HuH-7 (cell line): ENCODE results near the gene VN1R4.
"Not testable (repeated sequence)": the region's sequence is repeated elsewhere in the genome, so short reads cannot be mapped to it uniquely, and the experiment has no call there.

ENCODE experiments used
- DNase-seq: peaks from one replicate; pipeline ENCODE4 v3.0.0; 2011; ENCODE audit warnings: low spot score

Gene VN1R4, protein sequence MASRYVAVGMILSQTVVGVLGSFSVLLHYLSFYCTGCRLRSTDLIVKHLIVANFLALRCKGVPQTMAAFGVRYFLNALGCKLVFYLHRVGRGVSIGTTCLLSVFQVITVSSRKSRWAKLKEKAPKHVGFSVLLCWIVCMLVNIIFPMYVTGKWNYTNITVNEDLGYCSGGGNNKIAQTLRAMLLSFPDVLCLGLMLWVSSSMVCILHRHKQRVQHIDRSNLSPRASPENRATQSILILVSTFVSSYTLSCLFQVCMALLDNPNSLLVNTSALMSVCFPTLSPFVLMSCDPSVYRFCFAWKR

GRCh38 chr19:53267623-53268022, at the start of gene VN1R4:
VN1R4 (minus strand) TSS chr19:53267723; CDS start chr19:53267665, 58 bp downstream.
- DNase-seq, result not testable (repeated sequence)

- no peak for DNase-seq
These were observed 44.4 kb upstream of the VN1R4 start for GRCh38 chr19:53311897-53312296.

DNA sequence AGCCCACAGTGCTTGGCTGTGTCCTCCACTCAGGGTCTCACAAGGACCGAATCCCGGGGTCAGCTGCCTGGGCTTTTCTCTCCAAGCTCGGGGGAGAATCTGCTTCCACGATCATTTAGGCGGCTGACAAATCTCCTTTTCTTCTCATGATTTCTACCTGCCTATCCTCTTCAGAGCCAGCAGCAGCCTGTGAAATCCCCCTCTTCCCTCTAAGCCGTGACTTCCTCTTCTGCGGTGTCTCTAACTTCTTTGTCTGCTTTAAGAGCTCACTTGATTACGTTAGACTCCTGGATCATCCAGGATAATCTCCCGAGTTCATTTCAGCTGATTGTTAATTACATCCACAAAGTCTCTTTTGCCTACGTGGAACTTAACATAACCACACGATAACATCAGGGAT, 43.5 kb upstream of the VN1R4 start:
- no peak for DNase-seq

- DNase-seq, result no peak
These were observed 40.9 kb upstream of the VN1R4 start for GRCh38 chr19:53308339-53308811.

- not testable (repeated sequence) for DNase-seq
These were observed 33.8 kb upstream of the VN1R4 start for GRCh38 chr19:53301341-53301740.

DNA sequence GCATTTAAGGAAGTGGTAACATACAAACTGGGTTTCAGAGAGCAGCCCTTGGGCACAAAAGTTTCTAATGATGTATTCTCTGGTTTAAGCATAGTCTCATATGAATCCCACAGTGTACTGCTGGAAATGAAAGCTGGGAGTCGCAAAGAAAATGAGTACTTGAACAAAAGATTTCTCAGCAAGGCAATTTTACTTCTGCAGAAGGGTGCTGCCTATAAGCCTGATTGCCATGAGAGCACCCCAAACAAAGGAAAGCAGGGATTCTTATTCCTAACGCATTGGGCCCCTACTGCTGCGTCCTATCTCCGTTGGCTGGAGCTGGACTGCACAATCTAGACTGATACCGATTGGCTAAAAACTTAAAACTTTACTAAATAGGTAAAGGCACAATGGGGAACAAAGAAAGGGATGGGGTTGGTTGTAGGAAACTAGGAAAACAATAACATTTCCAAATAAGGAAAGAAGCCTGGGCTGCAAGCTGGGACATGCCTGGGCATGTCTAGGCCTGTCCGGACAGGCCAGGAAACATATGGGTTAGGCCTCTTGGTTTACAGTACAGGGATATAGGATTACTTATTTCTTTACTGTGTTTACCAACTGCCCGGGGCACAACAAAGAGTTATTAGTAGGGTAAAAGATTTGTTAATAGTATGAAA, 27.4 kb upstream of the VN1R4 start:
- no peak for DNase-seq

DNA sequence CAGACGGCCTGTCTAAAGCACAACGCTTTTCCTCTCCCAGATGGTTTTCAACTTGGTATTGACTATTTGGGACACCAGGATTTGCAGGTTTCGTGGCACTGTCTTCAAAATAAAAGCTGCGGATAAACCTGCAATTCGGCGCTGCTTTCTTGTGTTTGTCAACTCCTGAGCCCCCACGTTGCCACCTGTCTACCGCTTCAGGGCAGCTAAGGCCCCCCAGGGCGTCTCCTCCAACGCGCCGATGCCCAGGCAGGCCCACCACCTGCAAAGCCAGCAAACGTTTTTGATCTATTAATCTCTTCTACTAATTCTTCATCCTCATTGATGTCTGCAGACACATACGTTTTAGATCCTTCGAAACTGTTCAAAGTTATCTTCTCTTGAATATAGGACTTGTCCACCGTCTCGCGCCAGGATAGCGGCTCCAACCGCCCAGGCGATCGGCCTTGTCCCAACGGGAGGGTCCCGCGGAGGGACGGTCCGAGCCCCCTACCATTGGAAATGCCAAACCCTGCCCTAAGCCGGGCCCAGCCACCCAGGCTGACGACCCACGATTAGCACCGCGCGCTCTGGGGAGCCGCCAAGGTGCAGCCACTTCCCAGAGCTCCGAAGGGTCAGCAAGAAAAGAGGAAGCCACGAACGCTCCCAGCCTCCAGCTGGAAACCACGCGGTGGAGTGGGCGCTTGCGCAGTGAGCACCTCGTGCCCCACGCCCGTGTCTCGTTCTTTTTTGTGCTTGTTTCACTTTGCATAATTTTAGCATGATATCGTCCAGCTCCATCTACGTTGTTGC, 23.4 kb upstream of the VN1R4 start:
- no peak for DNase-seq

GRCh38 chr19:53285087-53285486, 17.6 kb upstream of the VN1R4 start:
- no peak for DNase-seq

GRCh38 chr19:53281947-53282346, 14.4 kb upstream of the VN1R4 start:
- DNase-seq, result not testable (repeated sequence)

DNA sequence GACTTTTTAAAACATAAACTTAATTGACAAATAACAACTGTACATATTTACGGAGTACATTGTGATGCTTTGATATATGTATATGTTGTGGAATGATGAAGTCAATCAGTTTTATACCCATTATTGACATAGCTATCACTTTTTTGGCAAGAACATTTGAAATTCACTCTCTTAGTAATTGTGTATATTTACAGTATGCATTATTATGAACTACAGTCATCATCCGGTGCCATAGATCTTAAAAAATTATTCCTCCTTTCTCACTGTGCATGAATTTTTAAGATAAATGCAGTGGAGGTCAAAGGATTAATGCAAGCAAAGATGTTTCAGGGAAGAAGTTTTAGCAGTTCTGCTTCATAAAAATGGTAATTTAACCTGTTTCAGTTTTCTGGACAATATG, 8.0 kb upstream of the VN1R4 start:
- no peak for DNase-seq

- no peak for DNase-seq
These were observed 4.5 kb upstream of the VN1R4 start for GRCh38 chr19:53272044-53272443.

GRCh38 chr19:53269861-53270260, 2.3 kb upstream of the VN1R4 start:
- not testable (repeated sequence) for DNase-seq

DNA sequence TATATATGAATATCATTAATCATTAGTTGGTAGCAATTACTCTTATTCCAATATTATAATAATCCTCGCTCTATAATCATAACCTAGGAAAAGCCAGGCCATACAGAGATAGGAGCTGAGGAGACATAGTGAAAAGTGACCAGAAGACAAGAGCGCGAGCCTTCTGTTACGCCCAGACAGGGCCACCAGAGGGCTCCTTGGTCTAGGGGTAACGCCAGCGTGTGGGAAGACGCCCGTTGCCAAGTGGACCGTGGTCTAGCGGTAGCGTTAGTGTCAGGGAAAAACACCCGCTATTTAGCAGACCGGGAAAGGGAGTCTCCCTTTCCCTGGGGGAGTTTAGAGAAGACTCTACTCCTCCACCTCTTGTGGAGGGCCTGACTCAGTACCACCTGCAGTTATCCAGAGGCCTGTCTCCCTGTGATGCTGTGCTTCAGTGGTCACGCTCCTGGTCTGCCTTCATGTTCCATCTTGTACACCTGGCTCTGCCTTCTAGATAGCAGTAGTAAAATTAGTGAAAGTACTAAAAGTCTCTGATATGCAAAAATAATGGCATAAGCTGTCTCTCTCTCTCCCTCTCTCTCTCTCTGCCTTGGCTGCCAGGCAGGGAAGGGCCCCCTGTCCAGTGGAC, 9.7 kb downstream of the VN1R4 start, which contains the start of gene VN1R2:
Gene VN1R2 (plus strand): TSS at position 578 of the 628 bp plus-strand sequence. CDS start 84 bp downstream, outside the sequence.
- DNase-seq, result not testable (repeated sequence)

DNA sequence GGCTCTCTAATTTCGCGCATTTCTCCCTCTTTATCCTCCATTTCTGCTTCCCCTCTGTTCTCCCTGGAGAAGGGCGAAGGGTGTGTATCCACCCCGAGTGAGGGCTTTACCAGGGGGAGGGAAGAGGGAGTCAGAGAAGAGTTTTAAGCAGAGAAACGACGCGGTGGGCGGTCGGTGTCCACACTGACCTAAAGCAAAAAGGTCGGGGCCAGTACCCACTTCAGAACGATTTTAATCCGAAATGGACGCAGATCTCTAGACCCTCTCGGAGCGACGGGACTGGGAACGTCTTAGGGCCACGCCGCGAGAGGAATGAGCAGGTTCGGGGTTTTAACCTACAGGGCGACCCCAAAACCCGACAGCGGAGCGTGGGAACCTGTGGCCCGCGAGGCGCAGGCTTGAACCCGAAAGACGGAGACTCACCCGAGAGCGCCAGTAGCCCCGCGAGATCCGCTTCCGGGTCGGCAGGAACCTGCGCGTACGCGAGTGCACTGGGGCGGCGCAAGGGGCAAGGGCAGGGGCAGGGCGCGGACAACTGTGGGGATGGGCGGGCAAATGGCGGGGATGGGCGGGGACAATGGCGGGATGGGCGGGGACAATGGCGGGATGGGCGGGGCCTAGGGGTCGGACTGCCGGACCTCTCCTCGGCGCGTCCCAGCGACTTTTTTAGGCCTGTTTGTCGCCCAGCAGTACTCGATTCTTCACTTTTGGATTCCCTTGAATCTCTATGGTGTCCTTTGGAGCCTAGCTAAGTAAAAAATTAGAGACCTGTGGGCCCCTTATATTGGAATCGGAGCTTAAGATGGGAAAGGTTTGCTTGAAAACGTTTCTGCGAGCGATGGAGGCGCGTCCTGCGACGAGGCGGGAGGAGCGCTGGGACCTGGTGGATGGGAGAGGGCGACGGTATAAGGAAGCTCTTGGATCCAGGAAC, 12.8 kb downstream of the VN1R4 start, which contains the start of gene ZNF677:
Gene ZNF677 (minus strand): TSS at position 463 of the 931 bp plus-strand sequence. CDS start 3,323 bp downstream, outside the sequence.
- DNase-seq, result no peak

GRCh38 chr19:53246498-53246897, 21.0 kb downstream of the VN1R4 start:
- no peak for DNase-seq

DNA sequence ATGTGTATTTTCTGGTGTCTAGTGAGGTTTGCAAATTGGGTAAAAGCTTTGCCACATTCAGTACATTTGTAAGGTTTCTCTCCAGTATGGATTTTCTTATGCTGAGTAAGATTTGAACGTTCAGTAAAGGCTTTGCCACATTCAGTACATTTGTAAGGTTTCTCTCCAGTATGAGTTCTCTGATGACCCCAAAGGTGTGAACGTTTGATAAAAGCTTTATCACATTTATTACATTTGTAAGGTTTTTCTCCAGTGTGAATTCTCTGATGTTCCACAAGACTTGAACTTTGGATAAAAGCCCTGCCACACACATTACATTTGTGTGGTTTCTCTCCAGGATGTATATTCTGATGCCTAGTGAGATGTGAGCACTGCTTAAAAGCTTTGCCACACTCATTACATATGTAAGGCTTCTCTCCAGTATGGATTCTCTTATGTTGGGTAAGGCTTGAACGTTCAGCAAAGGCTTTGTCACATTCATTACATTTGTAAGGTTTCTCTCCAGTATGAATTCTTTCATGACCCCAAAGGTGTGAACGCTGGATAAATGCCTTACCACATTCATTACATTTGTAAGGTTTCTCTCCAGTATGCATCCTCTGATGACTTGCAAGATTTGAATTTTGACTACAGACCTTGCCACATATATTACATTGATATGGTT, 30.3 kb downstream of the VN1R4 start:
- DNase-seq, result no peak

DNA sequence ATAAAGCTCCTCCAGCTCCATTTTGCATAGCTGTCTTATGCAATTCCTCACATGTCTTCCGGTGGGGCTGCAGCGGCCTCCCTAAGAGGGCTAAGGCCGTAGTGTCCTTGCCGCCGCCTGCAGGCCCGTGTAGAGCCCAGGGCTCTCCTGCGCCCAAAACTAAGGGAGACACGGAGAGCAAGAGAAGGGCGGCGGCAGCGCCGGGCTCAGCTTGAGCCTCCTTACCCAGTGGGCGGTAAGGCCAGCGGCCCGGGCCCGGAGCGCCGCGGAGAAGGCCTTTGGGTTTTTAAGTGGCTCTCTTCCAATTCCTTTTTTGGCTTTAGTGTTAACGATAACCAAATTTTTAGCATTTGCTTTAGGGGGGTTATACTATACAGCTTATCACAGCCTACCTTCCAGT, 42.9 kb downstream of the VN1R4 start:
- DNase-seq, result no peak

DNA sequence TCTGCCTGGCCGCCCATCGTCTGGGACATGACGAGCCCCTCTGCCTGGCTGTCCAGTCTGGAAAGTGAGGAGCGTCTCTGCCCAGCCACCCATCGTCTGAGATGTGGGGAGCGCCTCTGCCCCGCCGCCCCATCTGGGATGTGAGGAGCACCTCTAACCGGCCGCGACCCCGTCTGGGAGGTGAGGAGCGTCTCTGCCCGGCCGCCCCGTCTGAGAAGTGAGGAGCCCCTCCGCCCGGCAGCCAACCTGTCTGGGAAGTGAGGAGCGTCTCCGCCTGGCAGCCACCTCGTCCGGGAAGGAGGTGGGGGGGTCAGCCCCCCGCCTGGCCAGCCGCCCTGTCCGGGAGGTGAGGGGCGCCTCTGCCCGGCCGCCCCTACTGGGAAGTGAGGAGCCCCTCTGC, 44.8 kb downstream of the VN1R4 start:
- DNase-seq, result not testable (repeated sequence)
